Measurements from ENCODE around the gene URAD. TPM values are rescaled to one million over a fixed set of nuclear protein-coding genes. Genes with fewer than 3 reads are reported as not detected.

The URAD gene
- total RNA-seq, 1 donor from 2014 or later = not detected

GRCh38 chr13:27975564-27976361 lies 12.7 kb downstream of the URAD start:
- H3K27ac Mint-ChIP-seq = no peak overlapping the region
- H3K4me3 Mint-ChIP-seq = peak overlapping the region; percentile 36
- H3K27me3 Mint-ChIP-seq = peaks cover 95% of the 10 kb centered on the region
- H3K36me3 Mint-ChIP-seq = no peaks in the 10 kb centered on the region
- H3K9me3 Mint-ChIP-seq = no peaks in the 10 kb centered on the region
- peaks cover 1% of the 10 kb centered on the region for H3K4me1 Mint-ChIP-seq (ENCODE audit: unreplicated experiment)
- no peak for TF ChIP-seq CTCF (conservative IDR thresholded peaks at IDR 0.05)
- DNase-seq (ENCODE audit: extremely low spot score, unreplicated experiment) = no peak

- peak; percentile 29 for DNase-seq (ENCODE audit: extremely low spot score, unreplicated experiment)
- no peaks in the 10 kb centered on the region for H3K9me3 Mint-ChIP-seq
- no peak overlapping the region for H3K4me3 Mint-ChIP-seq
- H3K27me3 Mint-ChIP-seq = peaks cover 95% of the 10 kb centered on the region
- H3K27ac Mint-ChIP-seq = no peak overlapping the region
- TF ChIP-seq CTCF (conservative IDR thresholded peaks at IDR 0.05) = no peak
- no peaks in the 10 kb centered on the region for H3K4me1 Mint-ChIP-seq (ENCODE audit: unreplicated experiment)
- no peaks in the 10 kb centered on the region for H3K36me3 Mint-ChIP-seq
Observed at GRCh38 chr13:27973961-27974662, 14.4 kb downstream of the URAD start.

DNA sequence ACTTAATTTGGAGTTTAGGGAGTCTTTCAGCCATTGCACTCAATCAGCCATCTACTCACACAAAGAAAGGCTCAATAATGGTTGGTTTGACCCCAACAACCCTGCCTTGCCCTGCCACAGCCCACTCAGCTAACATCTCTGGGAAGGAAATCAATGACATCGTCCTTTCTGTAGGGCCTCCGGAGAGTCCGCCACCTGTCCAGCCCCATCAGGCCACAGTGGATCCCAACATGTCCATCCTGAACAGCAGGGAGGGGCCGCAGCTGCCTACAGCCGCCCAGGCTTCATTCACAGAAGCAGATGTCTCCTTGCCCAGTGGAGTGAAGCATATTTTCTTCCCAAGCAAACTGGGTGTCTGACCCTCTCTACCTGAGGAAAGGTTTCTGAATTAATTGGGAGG lies 15.2 kb downstream of the URAD start:
- H3K4me3 Mint-ChIP-seq = no peak overlapping the region
- no peak for DNase-seq (ENCODE audit: extremely low spot score, unreplicated experiment)
- no peaks in the 10 kb centered on the region for H3K36me3 Mint-ChIP-seq
- no peaks in the 10 kb centered on the region for H3K9me3 Mint-ChIP-seq
- peaks cover 93% of the 10 kb centered on the region for H3K27me3 Mint-ChIP-seq
- no peaks in the 10 kb centered on the region for H3K4me1 Mint-ChIP-seq (ENCODE audit: unreplicated experiment)
- no peak overlapping the region for H3K27ac Mint-ChIP-seq
- TF ChIP-seq CTCF (conservative IDR thresholded peaks at IDR 0.05) = no peak

DNA sequence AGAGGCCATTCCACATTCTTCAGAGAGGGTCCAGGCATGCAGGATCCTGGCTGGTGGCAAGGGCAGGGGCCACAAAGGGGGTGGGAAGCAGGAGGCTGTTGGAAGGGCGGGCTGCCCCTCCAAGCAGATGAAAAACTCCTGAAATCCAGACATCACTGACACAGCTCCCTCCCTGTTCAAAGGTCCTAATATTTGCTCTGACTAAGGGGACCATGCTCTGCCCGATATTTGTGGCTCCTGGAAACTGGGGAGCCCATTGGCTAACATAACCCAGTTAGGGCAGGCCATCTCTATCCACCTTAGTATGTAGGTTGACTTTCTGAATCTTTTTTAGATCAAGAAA lies 16.0 kb downstream of the URAD start:
- no peaks in the 10 kb centered on the region for H3K9me3 Mint-ChIP-seq
- H3K4me1 Mint-ChIP-seq (ENCODE audit: unreplicated experiment) = peaks cover 6% of the 10 kb centered on the region
- DNase-seq (ENCODE audit: extremely low spot score, unreplicated experiment) = no peak
- TF ChIP-seq CTCF (conservative IDR thresholded peaks at IDR 0.05) = no peak
- H3K27ac Mint-ChIP-seq = no peak overlapping the region
- H3K36me3 Mint-ChIP-seq = no peaks in the 10 kb centered on the region
- H3K27me3 Mint-ChIP-seq = peaks cover 98% of the 10 kb centered on the region
- H3K4me3 Mint-ChIP-seq = no peak overlapping the region

DNA sequence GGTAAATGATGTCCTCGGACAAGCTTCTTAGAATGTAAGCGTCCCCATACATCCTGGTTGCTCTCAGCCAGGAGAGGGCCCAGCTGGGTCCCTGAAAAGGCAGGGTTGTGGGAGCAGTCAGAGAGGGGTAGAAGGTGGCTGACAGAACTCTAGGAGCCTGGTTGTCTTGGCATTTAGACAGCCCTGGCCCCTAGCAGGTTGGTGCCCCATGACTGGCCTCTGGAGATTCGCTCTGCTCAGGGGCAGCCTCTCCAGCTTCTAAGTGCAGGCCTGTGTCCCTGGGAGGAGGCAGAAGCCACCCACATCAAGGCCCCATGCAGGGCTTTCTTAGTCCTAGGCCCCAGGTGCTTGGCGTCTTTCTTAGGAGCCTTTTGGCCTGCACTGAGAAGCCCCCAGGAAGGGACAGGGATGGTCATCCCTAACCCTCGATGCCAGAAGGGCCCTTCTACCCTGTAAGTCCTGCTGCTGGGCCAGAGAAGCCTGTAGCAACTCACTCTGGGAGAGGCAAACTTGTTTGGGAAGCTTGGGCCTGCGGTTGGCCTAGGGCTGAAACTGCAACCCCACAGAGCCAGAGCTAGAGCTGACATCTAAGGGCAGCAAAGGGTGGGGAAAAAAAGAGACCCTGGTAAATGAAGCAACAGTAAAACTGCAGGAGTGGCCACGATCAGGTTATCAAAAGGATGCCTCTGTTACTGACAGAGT lies 16.6 kb downstream of the URAD start:
- Mint-ChIP-seq H3K4me3 (no peak overlapping the region), H3K9me3 (no peaks in the 10 kb centered on the region), H3K27me3 (peaks cover 98% of the 10 kb centered on the region), H3K27ac (no peak overlapping the region), H3K4me1 (ENCODE audit: unreplicated experiment) (peaks cover 10% of the 10 kb centered on the region), H3K36me3 (no peaks in the 10 kb centered on the region)
- DNase-seq (ENCODE audit: extremely low spot score, unreplicated experiment) = no peak
- TF ChIP-seq CTCF (conservative IDR thresholded peaks at IDR 0.05) = no peak

All from type B pancreatic cell (in vitro differentiated cells).